RKO (cell line): ENCODE results near the gene CASP7.
"Not testable (repeated sequence)": the region's sequence is repeated elsewhere in the genome, so short reads cannot be mapped to it uniquely, and the experiment has no call there.

Source experiments
- DNase-seq: peaks from one replicate; pipeline ENCODE4 v3.0.0-alpha.2; 2016; ENCODE audit warnings: low spot score

The CASP7 gene

GRCh38 chr10:113679463-113680189 is at the start of gene CASP7:
CASP7 (plus strand) TSS chr10:113679912; CDS start chr10:113697494, 17,582 bp downstream.
- DNase-seq = peak; percentile 83

- no peak for DNase-seq
Measured at GRCh38 chr10:113630929-113631533, 48.7 kb upstream of the CASP7 start.

- DNase-seq = no peak
Measured at GRCh38 chr10:113631684-113632367, 47.9 kb upstream of the CASP7 start.

GRCh38 chr10:113639966-113640365 is 39.7 kb upstream of the CASP7 start:
- DNase-seq = no peak

- no peak for DNase-seq
Measured at GRCh38 chr10:113641702-113642101, 38.0 kb upstream of the CASP7 start.

- no peak for DNase-seq
Measured at GRCh38 chr10:113643183-113643582, 36.5 kb upstream of the CASP7 start.

GRCh38 chr10:113644185-113645120 is 35.3 kb upstream of the CASP7 start:
- DNase-seq = peak; percentile 12

GRCh38 chr10:113646336-113647201 is 33.1 kb upstream of the CASP7 start:
- no peak for DNase-seq

- no peak for DNase-seq
Measured at GRCh38 chr10:113647812-113648211, 31.9 kb upstream of the CASP7 start.

- no peak for DNase-seq
Measured at GRCh38 chr10:113648478-113648877, 31.2 kb upstream of the CASP7 start.

- no peak for DNase-seq
Measured at GRCh38 chr10:113650172-113650571, 29.5 kb upstream of the CASP7 start.

GRCh38 chr10:113651021-113651420 is 28.7 kb upstream of the CASP7 start:
- no peak for DNase-seq

- no peak for DNase-seq
Measured at GRCh38 chr10:113651898-113652297, 27.8 kb upstream of the CASP7 start.

GRCh38 chr10:113652456-113652855 is 27.3 kb upstream of the CASP7 start:
- not testable (repeated sequence) for DNase-seq

GRCh38 chr10:113656896-113657295 is 22.8 kb upstream of the CASP7 start:
- no peak for DNase-seq

GRCh38 chr10:113657544-113657943 is 22.2 kb upstream of the CASP7 start:
- no peak for DNase-seq

GRCh38 chr10:113661332-113661731 is 18.4 kb upstream of the CASP7 start:
- DNase-seq = no peak

GRCh38 chr10:113663142-113663541 is 16.6 kb upstream of the CASP7 start:
- peak; percentile 30 for DNase-seq

GRCh38 chr10:113663908-113664307 is 15.8 kb upstream of the CASP7 start, which contains the start of gene NRAP:
NRAP (minus strand) TSS chr10:113664041; CDS start chr10:113663882, 159 bp downstream.
- no peak for DNase-seq

- DNase-seq = no peak
Measured at GRCh38 chr10:113665352-113665751, 14.4 kb upstream of the CASP7 start.

GRCh38 chr10:113665806-113666354 is 13.8 kb upstream of the CASP7 start:
- peak; percentile 19 for DNase-seq
